Right lobe of liver (tissue), 6 donors: ENCODE results near the gene CACNA2D3. TPM values are rescaled to one million over a fixed set of nuclear protein-coding genes. Genes with fewer than 3 reads are reported as not detected.

Experiments
- ATAC-seq, 4 donors: fragments of 200-7000 bp; cut with Tn5 transposase; one replicate each; pipeline ENCODE4 v1.9.1; 2020; ENCODE audit warnings: mild to moderate bottlenecking in 4 of 4, moderate library complexity in 4 of 4
- DNase-seq, 3 donors: peaks; one replicate each; pipeline ENCODE4 v3.0.0-alpha.2; 2020
- H3K27ac ChIP-seq, 3 donors: fragments of 200-600 bp; one replicate each; pipeline ENCODE4 v1.8.0; 2022
- H3K27me3 ChIP-seq, 2 donors: fragments of 200-600 bp; one replicate each; pipeline ENCODE4 v1.8.0; 2022
- H3K36me3 ChIP-seq, 4 donors: fragments of 200-600 bp; sonication (generic) in 1 of 4; one replicate each; pipeline versions ENCODE4 v1.5.1 to v1.8.0; 2017 to 2022; ENCODE audit warnings: control low read depth in 1 of 4
- H3K4me1 ChIP-seq, 4 donors: fragments of 200-600 bp; sonication (generic) in 1 of 4; one replicate each; pipeline versions ENCODE4 v1.5.1 to v1.8.0; 2017 to 2022; ENCODE audit warnings: control low read depth in 1 of 4
- H3K4me3 ChIP-seq, 3 donors: fragments of 200-600 bp; one replicate each; pipeline ENCODE4 v1.8.0; 2022
- H3K9me3 ChIP-seq, 4 donors: fragments of 200-600 bp; sonication (generic) in 1 of 4; one replicate each; pipeline versions ENCODE4 v1.5.1 to v1.8.0; 2017 to 2022; ENCODE audit warnings: control low read depth in 1 of 4
- CTCF ChIP-seq, 4 donors: fragments of 200-600 bp in 3 of 4; fragments of 450-650 bp in 1 of 4; IDR thresholded peaks; one replicate each; pipeline versions ENCODE4 v1.5.1 to v1.8.0; 2016 to 2022; ENCODE audit warnings: antibody characterized with exemption in 4 of 4, mild to moderate bottlenecking in 2 of 4
- POLR2A ChIP-seq: fragments of 450-650 bp; IDR thresholded peaks from one replicate; pipeline ENCODE4 v1.6.1; 2017; ENCODE audit warnings: antibody characterized with exemption, mild to moderate bottlenecking
- WGBS: methylation state at CpG from one replicate; pipeline ENCODE4 v1.1.6; 2018; ENCODE audit warnings: low coverage, low lambda C conversion rate; ENCODE audit not compliant: insufficient coverage; ENCODE audit errors: missing lambda C conversion rate; 5-methylcytosine and 5-hydroxymethylcytosine counted together
- intact Hi-C, 2 donors: fragments of 100-400 bp; cut with DNase I; formaldehyde crosslinking; loops; one replicate each; pipeline versions ENCODE4 v1.11.2 to v1.14.1; 2022
- total RNA-seq, 6 experiments: library from RNA; depleted of rRNA in 2 of 6; stranded (reverse); fragments of >200 nt in 2 of 6; fragmentation: NEBNext Ultra II Directional in 3 of 6; extraction: Animal tissue kit (Norgen Biotek cat#: 25700) in 3 of 6; gene quantifications; one replicate each; pipeline versions ENCODE4 v1.1.0 to v1.2.4, GENCODE V29; 2016 to 2023
- donor health status: DM: no; HTN: yes; CAD: no.
- donor health status: DM: no; HTN: no; CAD: no.
- donor health status: DM: no; HTN: no; CAD: no.
- donor health status: DM: no; HTN: yes; CAD: no.
- donor health status: DM: no; HTN: yes; CAD: no.

Gene CACNA2D3
- total RNA-seq, 6 experiments from 2014 or later, result 0.28 to 0.87 TPM; not detected in 4

DNA sequence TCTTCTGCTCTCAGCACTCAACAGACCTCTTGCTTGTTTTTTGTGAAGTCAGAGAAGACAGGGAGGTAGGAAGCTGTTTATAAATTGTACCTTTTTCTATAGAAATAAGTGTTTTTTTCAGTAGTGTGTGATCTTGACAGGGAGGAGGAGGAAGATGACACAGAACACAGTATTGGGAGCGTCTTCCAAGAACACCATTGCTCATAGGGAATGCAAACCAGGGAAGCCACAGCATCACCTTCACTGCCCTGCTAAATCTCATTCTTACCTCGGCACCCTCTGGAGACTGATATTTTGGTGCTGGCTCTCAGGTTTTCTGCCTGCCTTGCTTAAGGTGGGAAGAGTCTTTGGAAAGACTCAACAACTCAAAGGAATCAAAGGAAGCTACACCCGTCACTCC is 636.1 kb downstream of the CACNA2D3 start:
- intact Hi-C loops, result no loop called here
- H3K27ac ChIP-seq, result no peak overlapping the region
- ATAC-seq, result no peak

DNA sequence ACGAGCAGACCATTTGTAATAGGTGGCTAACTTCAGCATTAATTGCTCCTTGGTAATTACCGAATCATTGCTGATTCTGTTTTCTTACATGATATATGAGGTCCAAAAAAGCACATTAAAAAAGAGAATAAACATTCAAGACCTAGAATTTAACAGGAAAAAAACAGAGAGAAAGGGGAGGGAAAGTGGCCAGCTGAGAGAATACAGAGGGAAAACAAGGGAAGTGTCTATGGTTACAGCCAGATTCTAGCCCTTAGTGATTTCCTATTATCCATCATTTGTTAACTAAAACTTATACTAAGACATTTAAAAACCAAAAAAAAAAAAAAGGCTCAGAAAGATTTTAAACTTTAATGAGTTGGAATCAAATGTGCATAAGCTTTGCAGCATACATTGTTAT is 636.8 kb downstream of the CACNA2D3 start:
- H3K27ac ChIP-seq, result no peak overlapping the region
- TF ChIP-seq CTCF (IDR thresholded peaks at IDR 0.05) (no peak), POLR2A (no peak)
- ATAC-seq (no peak), DNase-seq (no peak)
- no peaks in the 10 kb centered on the region for H3K4me1 ChIP-seq
- no peaks in the 10 kb centered on the region for H3K36me3 ChIP-seq
- H3K4me3 ChIP-seq, result no peak overlapping the region
- no peaks in the 10 kb centered on the region for H3K9me3 ChIP-seq
- intact Hi-C loops, result no loop called here
- 12% methylated on average over 2 of the region's 2 CpGs for WGBS
- H3K27me3 ChIP-seq, result no peaks in the 10 kb centered on the region

More for the DNA sequence above, 636.1 kb downstream of the CACNA2D3 start:
- no peaks in the 10 kb centered on the region for H3K4me1 ChIP-seq
- H3K36me3 ChIP-seq, result no peaks in the 10 kb centered on the region
- no peak for DNase-seq
- WGBS, result 63% methylated on average over 3 of the region's 3 CpGs
- H3K4me3 ChIP-seq, result no peak overlapping the region
- TF ChIP-seq CTCF (IDR thresholded peaks at IDR 0.05), result no peak
- no peak for TF ChIP-seq POLR2A
- no peaks in the 10 kb centered on the region for H3K27me3 ChIP-seq
- no peaks in the 10 kb centered on the region for H3K9me3 ChIP-seq

- no peak for TF ChIP-seq CTCF (IDR thresholded peaks at IDR 0.05)
- no peak for TF ChIP-seq POLR2A
- intact Hi-C loops, result no loop called here
- ATAC-seq (no peak), DNase-seq (no peak)
- Histone ChIP-seq H3K27ac (no peak overlapping the region), H3K27me3 (no peaks in the 10 kb centered on the region), H3K4me3 (no peak overlapping the region), H3K9me3 (no peaks in the 10 kb centered on the region), H3K36me3 (no peaks in the 10 kb centered on the region), H3K4me1 (no peaks in the 10 kb centered on the region)
- WGBS, result 69% methylated on average over 2 of the region's 2 CpGs
Observed at GRCh38 chr3:54760201-54760600, 637.8 kb downstream of the CACNA2D3 start.

DNA sequence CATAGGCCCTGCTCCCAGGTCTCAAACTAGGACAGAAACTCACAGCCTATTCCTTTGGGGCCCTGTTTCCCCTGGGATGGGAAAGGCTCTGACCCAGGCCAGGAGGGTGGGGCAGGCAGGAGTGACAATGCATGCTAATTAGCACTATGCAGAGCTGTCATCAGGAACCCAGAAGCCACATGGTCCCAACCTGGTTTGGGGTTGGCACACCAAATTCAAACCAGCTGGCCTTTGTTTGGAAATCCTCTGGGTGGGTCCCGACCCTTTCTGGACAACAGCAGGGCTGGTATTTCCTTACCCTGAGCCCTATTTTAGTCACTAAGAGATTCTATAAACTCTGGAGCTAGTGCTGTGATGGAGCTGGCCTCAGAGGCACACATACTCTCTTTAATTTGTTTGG is 639.3 kb downstream of the CACNA2D3 start:
- intact Hi-C loops, result no loop called here
- H3K36me3 ChIP-seq, result no peaks in the 10 kb centered on the region
- H3K27ac ChIP-seq, result no peak overlapping the region
- no CpG with 5 or more reads among the region's 1 CpG for WGBS
- TF ChIP-seq POLR2A (no peak), CTCF (IDR thresholded peaks at IDR 0.05) (no peak)
- no peaks in the 10 kb centered on the region for H3K9me3 ChIP-seq
- DNase-seq (no peak), ATAC-seq (no peak)
- no peaks in the 10 kb centered on the region for H3K4me1 ChIP-seq
- no peaks in the 10 kb centered on the region for H3K27me3 ChIP-seq
- no peak overlapping the region for H3K4me3 ChIP-seq

- Histone ChIP-seq H3K4me1 (no peaks in the 10 kb centered on the region), H3K27ac (no peak overlapping the region), H3K27me3 (no peaks in the 10 kb centered on the region), H3K36me3 (no peaks in the 10 kb centered on the region), H3K4me3 (no peak overlapping the region), H3K9me3 (no peaks in the 10 kb centered on the region)
- DNase-seq (no peak), ATAC-seq (no peak)
- intact Hi-C loops, result no loop called here
- no peak for TF ChIP-seq POLR2A
- TF ChIP-seq CTCF (IDR thresholded peaks at IDR 0.05), result no peak
Observed at GRCh38 chr3:54764911-54765310, 642.6 kb downstream of the CACNA2D3 start.
